Inflammatory macrophage (primary cell): Measurements from ENCODE around the gene CNTF.

Source experiments
- DNase-seq, 2 donors: peaks; one replicate each; pipeline ENCODE4 v3.0.0-alpha.2; 2020 to 2022

The CNTF gene

GRCh38 chr11:58606930-58607714 is 15.3 kb upstream of the CNTF start:
- no peak for DNase-seq

- no peak for DNase-seq
Observed at GRCh38 chr11:58608331-58608730, 14.1 kb upstream of the CNTF start.

DNA sequence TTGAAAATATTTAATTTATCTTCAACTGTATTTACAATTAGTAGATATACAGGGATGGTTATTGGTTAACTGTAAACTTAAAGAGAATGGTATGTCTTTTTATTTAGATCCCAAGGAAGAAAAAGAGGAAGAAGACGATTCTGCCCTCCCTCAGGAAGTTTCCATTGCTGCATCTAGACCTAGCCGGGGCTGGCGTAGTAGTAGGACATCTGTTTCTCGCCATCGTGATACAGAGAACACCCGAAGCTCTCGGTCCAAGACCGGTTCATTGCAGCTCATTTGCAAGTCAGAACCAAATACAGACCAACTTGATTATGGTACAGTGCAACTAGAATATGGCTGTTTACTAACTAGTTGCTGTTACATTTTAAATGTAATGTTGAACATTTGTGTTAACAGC is 12.7 kb upstream of the CNTF start:
- peak; percentile 13 to 25 for DNase-seq

- DNase-seq = no peak
Observed at GRCh38 chr11:58613228-58613627, 9.2 kb upstream of the CNTF start.

DNA sequence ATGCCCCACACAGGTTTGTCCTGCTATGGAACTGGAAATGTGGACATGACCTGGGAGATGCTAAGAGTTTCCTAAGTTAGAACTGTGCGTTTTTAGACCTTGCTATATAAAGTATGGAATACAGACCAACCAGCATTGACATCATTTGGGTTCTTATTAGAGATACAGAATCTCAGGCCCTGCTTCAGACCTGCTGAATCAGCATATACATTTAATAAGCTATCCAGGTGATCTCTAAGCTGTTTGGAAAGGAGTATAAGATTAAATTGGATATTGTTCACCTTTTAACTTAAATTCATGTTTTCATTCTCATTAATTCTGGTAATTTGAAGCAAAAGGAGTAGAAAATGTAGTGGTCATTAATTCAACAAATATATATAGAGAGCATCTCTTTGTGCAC is 6.9 kb upstream of the CNTF start:
- DNase-seq = no peak

GRCh38 chr11:58616594-58616993 is 5.9 kb upstream of the CNTF start:
- no peak for DNase-seq

- no peak for DNase-seq
Observed at GRCh38 chr11:58617976-58618557, 4.4 kb upstream of the CNTF start.

GRCh38 chr11:58621586-58622262 is 741 bp upstream of the CNTF start:
- no peak for DNase-seq

GRCh38 chr11:58625086-58625485 is 2.6 kb downstream of the CNTF start:
- no peak for DNase-seq

GRCh38 chr11:58625826-58626460 is 3.5 kb downstream of the CNTF start:
- DNase-seq = no peak

GRCh38 chr11:58626934-58627483 is 4.5 kb downstream of the CNTF start:
- no peak for DNase-seq

- DNase-seq = no peak
Observed at GRCh38 chr11:58628446-58628845, 6.0 kb downstream of the CNTF start.

GRCh38 chr11:58629857-58630256 is 7.4 kb downstream of the CNTF start:
- DNase-seq = peak; percentile 33 to 34

GRCh38 chr11:58631378-58631777 is 8.9 kb downstream of the CNTF start:
- no peak for DNase-seq

DNA sequence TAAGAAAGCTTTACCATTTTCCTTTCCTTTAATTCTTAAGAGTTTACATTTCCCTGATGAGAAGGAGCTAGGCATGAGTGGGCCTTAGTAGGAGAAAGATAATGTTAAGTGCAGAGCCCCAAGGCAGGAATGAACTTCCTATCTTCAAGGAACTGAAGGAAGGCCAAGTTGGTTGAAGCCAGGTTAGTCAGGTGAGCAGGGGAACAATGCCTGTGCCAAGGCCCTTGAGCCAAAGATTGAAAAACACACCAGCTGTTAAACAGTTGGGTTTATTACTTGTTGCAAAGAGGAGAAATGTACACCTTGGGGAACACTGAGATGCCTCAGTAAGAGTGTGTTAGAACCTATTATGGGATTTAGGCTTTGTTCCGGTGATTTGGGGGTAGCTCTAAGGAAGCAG is 10.0 kb downstream of the CNTF start:
- DNase-seq = no peak

GRCh38 chr11:58636587-58636986 is 14.1 kb downstream of the CNTF start:
- no peak for DNase-seq

- DNase-seq = no peak
Observed at GRCh38 chr11:58637371-58637770, 14.9 kb downstream of the CNTF start.

- no peak for DNase-seq
Observed at GRCh38 chr11:58639103-58639502, 16.6 kb downstream of the CNTF start.

DNA sequence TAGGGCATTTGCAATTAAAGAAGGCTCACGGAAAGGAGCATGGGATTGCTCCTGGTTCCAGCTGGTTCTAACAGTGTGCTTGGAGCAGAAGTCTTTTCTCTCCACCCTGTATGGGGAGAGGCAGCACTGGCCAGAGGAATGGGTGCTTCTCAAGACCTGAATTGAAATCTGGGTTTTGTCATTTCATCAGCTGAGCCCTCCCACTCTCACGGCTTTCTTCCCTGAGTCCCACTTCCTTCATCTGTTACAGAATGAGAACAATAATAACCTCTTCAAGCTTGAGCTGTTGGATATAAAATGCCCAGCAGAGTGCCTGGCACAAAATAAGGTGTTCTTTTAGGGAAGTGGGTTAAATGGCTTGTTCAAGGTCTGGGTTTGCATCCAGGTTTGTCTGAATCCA is 17.2 kb downstream of the CNTF start:
- DNase-seq = peak; percentile 68 to 80

- peak; percentile 69 to 75 for DNase-seq
Observed at GRCh38 chr11:58640386-58641023, 18.0 kb downstream of the CNTF start.

DNA sequence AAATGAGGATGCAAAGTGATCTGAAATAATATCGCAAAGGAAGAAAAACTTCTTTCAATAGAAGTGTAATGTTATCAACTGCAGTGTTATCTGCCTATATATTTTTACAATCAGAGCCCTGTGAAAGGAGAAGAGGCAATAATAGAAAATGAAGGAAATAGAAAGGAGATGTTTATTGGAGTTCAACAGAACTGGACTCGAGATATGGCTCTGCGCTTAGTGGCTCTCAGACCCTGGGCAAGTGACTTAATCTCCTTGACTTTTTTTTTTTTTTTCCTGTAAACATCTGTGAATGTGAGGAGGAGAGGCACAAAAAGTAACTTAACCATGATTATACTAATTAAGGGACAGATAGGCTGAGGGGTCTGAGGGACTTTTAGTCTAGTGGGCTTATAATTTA is 18.9 kb downstream of the CNTF start:
- no peak for DNase-seq

GRCh38 chr11:58641803-58642581 is 19.5 kb downstream of the CNTF start:
- no peak for DNase-seq
